GM12872 (cell line): ENCODE data around the gene TMCC1.

ENCODE experiments used
- TF ChIP-seq, protein P1 (sequence below): IDR thresholded peaks from 3 replicates; pipeline ENCODE4 v1.5.1; 2011; ENCODE audit warnings: low read depth, mild to moderate bottlenecking, low read length, moderate library complexity; ENCODE audit not compliant: insufficient read depth

TMCC1 gene

DNA sequence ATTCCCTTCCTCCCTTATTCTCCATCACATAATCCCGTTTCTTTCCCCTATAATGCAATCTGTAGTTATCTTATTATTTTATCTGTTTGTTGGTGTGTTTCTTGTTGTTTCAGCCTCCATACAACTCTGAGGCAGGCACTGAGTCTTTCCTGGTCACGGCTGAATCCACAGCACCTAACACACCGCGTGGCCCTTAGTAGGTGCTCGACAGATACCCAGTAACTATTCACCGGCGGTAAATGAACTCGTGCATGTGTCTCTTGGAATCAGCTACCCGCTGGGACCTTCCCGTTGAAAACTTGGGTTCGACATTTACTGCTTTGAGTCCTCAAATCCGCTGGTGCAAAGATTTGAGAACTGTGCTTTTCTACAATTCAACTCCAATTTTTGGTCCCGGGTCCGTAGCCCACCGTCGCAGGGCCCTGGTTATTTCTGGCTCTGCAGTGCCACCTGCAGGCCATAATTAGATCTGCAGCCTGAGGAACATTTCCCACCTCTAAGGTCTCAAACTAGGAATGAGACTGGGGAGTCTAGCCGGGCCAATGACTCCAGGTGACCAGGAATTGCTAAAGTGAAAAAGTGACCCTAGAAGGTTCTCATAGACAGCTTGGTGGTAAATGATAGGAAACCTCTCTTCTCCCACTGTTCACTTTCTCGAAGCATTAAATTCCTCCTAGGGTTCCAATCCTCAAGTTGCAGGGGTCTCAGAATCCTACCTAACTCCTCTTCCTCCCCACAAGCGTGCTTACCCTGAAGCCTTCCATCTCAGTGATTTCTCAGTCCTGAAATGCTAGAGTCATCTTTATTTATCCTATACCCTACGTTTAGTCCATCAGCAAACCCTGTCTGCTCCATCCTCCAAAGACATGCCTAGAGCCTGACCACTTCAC, 41.0 kb upstream of the TMCC1 start:
- TF ChIP-seq, protein P1, sequence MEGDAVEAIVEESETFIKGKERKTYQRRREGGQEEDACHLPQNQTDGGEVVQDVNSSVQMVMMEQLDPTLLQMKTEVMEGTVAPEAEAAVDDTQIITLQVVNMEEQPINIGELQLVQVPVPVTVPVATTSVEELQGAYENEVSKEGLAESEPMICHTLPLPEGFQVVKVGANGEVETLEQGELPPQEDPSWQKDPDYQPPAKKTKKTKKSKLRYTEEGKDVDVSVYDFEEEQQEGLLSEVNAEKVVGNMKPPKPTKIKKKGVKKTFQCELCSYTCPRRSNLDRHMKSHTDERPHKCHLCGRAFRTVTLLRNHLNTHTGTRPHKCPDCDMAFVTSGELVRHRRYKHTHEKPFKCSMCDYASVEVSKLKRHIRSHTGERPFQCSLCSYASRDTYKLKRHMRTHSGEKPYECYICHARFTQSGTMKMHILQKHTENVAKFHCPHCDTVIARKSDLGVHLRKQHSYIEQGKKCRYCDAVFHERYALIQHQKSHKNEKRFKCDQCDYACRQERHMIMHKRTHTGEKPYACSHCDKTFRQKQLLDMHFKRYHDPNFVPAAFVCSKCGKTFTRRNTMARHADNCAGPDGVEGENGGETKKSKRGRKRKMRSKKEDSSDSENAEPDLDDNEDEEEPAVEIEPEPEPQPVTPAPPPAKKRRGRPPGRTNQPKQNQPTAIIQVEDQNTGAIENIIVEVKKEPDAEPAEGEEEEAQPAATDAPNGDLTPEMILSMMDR = peak; percentile 81

DNA sequence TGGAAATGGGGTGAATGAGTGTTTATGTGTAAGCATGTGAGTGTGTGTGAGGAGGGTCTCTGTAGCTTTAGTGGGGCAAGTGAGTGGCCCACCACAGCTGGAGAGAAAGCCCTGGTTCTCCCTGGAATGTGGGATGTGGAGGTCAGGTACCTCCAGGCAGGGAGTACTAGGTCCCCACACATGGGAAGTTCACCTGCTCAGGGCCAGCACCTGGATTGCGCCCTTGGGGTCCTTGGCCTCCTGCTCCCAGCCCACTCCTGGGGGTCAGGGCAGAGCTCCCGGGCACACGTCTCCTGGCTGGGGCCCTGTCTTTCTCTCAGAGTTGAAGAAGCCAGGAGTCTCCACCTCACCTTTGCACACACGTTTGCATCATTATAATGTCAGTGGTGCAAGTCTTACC, 40.0 kb upstream of the TMCC1 start:
- TF ChIP-seq, protein P1 = no peak

DNA sequence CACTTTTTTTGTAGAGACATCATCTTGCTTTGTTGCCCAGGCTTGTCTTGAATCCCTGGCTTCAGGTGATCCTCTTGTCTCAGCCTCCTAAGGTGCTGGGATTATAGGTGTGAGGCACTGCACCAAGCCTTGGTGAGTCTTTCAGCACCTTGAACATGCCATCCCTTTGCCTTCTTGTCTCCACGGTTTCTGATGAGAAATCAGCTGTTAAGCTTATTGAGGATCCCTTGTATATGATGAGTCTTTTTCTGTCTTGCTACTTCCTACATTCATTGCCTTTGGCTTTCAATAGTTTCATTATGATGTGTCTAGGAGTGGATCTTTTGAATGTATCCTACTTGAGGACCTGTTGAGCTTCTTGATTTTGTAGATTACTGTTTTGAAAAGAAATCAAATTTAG, 35.9 kb upstream of the TMCC1 start:
- TF ChIP-seq, protein P1 = no peak

DNA sequence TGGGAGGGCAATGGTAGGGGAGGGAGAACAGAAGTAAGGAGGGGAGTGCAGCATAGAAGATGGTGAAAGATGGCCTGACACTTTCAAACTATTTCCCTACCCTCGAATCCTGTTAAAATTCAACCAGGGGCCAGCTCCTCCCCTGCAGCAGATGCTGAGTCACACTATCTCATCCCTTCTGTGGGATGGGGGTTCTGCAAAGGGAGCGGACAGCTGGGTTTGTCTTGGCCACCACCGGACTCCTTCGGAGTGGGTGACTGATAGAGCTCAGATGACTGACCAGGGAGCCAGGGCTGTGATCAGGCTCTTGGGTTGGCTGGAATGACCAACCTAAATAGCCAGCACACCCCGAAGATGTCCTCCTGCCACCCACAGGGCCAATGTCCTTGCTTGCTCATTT, 33.6 kb upstream of the TMCC1 start:
- TF ChIP-seq, protein P1 = no peak

DNA sequence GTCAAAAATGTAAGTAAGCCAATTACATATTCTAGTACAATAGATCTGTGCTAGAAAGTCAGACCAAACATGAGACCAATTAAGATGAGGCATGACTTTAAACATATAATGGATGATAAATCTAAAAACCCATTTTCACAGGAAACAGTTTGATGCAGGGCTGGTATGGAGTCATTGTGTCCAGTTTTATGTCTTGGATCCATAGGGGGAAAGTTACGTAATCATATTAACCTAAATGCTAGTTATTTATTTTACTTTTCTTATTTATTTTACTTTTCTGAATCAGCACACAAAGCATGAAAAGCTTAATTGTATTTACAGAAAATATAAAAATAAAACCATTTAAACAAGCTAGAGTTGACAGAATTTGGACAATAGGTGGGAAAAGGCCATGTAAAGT, 26.3 kb upstream of the TMCC1 start:
- TF ChIP-seq, protein P1 = no peak

DNA sequence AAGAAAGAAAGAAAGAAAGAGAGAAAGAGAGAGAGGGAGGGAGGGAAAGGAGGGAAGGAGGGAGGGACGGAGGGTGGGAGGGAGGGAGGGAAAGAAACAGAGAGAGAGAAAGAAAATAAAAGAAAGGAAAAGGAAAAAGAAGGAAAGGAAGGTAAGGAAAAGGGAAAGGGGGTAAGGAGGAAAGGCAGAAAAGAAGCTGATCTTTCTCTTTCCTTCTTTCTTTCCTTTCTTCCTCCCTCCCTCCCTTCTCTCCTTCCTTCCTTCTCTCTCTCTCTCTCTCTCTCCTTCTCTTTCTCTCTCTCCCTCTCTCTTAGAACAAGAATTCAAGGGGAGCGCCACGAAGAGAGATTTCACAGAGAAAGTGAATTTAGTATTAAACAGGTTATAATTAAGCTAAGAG, 25.8 kb upstream of the TMCC1 start:
- TF ChIP-seq, protein P1 = no peak

DNA sequence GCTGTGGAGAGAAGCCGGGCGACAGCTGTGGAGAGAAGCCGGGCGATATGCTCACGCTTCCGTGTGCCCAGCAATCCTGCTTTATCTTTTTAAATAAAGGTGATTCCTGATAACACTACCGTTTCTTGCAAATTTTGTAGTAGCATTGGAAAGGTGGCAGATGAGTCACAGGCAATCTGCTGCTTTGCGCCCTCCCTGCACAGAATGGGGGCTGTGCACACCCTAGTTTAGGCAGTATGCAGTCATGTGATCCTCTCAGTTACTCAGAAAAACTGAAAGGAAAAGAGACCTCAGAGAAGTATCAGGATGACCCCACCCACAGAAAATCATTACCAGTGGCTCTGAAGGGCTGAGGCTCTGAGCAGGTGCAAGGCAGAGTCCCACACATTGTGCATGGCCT, 24.9 kb upstream of the TMCC1 start:
- TF ChIP-seq, protein P1 = no peak
